ENCODE data around the gene SCN8A.
"Not testable (repeated sequence)": the region's sequence is repeated elsewhere in the genome, so short reads cannot be mapped to it uniquely, and the experiment has no call there.

SCN8A gene

DNA sequence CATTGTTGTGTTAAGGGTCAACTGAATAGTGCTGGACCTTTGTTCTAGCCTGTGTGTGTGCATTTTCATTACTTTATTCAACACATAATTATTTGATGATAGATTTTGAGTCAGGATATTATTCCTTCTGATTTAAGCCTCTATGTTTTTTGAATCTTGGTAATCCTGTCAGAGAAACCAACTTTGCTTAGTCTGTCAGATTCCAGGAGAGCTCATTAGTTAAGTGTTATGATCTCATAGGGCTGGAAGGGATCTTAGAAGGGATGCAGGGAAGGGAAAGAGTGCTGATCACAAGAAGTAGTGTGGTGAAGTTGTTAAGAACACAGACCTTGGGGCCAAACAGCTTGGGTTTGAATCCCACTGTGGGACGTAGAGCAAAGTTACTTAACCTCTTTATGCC lies 52.9 kb downstream of the SCN8A start:
- no peak overlapping the region for H3K4me3 ChIP-seq (ENCODE audit: low read length)

DNA sequence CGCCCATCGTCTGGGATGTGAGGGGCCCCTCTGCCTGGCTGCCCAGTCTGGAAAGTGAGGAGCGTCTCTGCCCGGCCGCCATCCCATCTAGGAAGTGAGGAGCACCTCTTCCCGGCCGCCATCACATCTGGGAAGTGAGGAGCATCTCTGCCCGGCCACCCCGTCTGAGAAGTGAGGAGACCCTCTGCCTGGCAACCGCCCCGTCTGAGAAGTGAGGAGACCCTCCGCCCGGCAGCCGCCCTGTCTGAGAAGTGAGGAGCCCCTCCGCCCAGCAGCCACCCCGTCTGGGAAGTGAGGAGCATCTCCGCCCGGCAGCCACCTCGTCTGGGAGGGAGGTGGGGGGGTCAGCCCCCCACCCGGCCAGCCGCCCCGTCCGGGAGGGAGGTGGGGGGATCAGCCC lies 53.7 kb downstream of the SCN8A start:
- H3K27me3 ChIP-seq (replicated peaks; ENCODE audit: control insufficient read depth, insufficient read depth, low read length); H3K4me1 ChIP-seq (ENCODE audit: control insufficient read depth, insufficient read depth, low read length); DNase-seq (ENCODE audit: low read depth); H3K9ac ChIP-seq (ENCODE audit: low read length); H3K4me3 ChIP-seq (ENCODE audit: low read length); H3K36me3 ChIP-seq (ENCODE audit: control insufficient read depth, insufficient read depth, low read length, severe bottlenecking); H3K9me3 ChIP-seq (ENCODE audit: control insufficient read depth, low read length): not testable (repeated sequence)

More for the DNA sequence above, 52.9 kb downstream of the SCN8A start:
- no peaks in the 10 kb centered on the region for H3K9me3 ChIP-seq (ENCODE audit: control insufficient read depth, low read length)
- no peak overlapping the region for H3K9ac ChIP-seq (ENCODE audit: low read length)
- no peak for DNase-seq (ENCODE audit: low read depth)
- H3K36me3 ChIP-seq (ENCODE audit: control insufficient read depth, insufficient read depth, low read length, severe bottlenecking), result no peaks in the 10 kb centered on the region
- no peaks in the 10 kb centered on the region for H3K27me3 ChIP-seq (replicated peaks; ENCODE audit: control insufficient read depth, insufficient read depth, low read length)
- H3K4me1 ChIP-seq (ENCODE audit: control insufficient read depth, insufficient read depth, low read length), result no peaks in the 10 kb centered on the region

DNA sequence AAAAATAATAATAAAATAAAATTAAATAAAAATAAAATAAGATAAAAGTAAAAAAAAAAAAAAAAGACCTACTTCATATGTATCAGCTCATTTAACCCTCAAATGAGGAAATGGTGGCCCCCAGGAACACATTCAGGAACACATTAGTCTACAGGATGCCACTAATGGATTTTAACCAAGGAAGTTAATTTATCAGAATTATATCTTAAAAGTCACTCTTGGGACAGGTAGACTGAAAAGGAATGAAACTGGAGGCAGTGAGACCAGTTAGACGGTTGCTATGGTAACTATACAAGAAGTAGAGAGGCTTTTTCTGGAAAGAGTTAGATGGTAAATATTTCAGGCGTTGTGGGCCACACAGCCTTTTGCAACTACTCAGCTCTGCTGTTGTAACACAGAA lies 54.9 kb downstream of the SCN8A start:
- H3K4me1 ChIP-seq (ENCODE audit: control insufficient read depth, insufficient read depth, low read length), result no peaks in the 10 kb centered on the region
- no peaks in the 10 kb centered on the region for H3K9me3 ChIP-seq (ENCODE audit: control insufficient read depth, low read length)
- no peak for DNase-seq (ENCODE audit: low read depth)
- H3K4me3 ChIP-seq (ENCODE audit: low read length), result no peak overlapping the region
- no peak overlapping the region for H3K9ac ChIP-seq (ENCODE audit: low read length)
- no peaks in the 10 kb centered on the region for H3K27me3 ChIP-seq (replicated peaks; ENCODE audit: control insufficient read depth, insufficient read depth, low read length)
- no peaks in the 10 kb centered on the region for H3K36me3 ChIP-seq (ENCODE audit: control insufficient read depth, insufficient read depth, low read length, severe bottlenecking)

DNA sequence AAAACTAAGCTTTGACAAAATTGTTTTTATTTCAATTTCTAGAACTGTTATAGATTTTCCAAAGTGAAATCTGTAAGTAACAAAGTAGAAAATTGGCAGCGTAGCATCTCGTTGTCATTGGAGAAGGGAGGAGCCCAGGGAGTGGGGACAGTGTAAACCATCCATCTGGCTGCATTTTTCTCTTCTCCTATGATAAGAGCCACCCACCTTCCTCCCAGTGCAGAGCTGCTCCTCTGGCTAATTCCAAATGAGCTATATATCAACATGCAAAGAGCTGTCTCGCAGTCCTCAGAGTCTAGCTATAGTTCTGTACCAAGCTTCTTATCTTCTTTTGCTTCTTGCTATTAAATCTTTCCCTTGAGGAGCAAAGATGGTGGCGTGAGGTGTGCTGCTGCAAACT lies 56.6 kb downstream of the SCN8A start:
- Histone ChIP-seq H3K36me3 (ENCODE audit: control insufficient read depth, insufficient read depth, low read length, severe bottlenecking) (no peaks in the 10 kb centered on the region), H3K27me3 (replicated peaks; ENCODE audit: control insufficient read depth, insufficient read depth, low read length) (no peaks in the 10 kb centered on the region), H3K9ac (ENCODE audit: low read length) (no peak overlapping the region), H3K4me1 (ENCODE audit: control insufficient read depth, insufficient read depth, low read length) (no peaks in the 10 kb centered on the region), H3K4me3 (ENCODE audit: low read length) (no peak overlapping the region), H3K9me3 (ENCODE audit: control insufficient read depth, low read length) (no peaks in the 10 kb centered on the region)
- no peak for DNase-seq (ENCODE audit: low read depth)

DNA sequence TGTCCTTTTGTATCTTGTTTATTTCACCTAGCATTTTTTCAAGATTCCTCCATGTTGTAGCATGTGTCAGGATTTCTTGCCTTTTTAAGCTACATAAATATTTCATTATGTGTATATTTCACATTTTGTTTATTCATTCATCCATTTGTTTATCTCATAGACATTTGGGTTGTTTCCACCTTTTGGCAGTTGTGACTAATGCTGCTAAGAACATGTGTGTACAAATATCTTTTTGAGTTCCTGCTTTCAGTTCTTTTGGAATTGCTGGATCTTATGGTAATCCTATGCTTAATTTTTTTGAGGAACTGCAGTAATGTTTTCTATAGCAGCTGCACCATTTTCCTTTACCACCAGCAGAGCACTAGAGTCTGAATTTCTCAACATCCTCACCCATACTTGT lies 62.4 kb downstream of the SCN8A start:
- Histone ChIP-seq H3K27me3 (replicated peaks; ENCODE audit: control insufficient read depth, insufficient read depth, low read length) (no peaks in the 10 kb centered on the region), H3K4me1 (ENCODE audit: control insufficient read depth, insufficient read depth, low read length) (no peaks in the 10 kb centered on the region), H3K9ac (ENCODE audit: low read length) (no peak overlapping the region), H3K9me3 (ENCODE audit: control insufficient read depth, low read length) (peaks cover 4% of the 10 kb centered on the region), H3K36me3 (ENCODE audit: control insufficient read depth, insufficient read depth, low read length, severe bottlenecking) (no peaks in the 10 kb centered on the region), H3K4me3 (ENCODE audit: low read length) (no peak overlapping the region)
- DNase-seq (ENCODE audit: low read depth), result no peak

DNA sequence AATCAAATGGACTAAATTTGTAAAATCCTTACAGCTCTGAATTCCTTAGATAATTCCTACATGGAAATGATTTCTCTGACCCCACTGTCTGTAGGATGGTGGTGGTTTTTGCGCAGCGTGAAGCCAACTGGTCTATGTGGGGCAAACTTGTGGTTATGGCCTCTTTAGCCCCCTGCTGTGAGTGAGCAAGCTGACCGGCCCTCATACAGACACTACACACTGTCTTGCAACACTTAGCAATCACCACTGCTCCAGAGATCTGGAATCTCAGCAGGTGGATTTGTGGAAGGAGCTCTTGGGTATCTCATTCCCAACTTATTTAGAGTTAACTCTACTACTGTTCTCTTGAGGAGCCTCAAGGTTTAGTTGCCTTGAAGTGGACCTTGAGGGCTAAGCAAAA lies 70.2 kb downstream of the SCN8A start:
- Histone ChIP-seq H3K9ac (ENCODE audit: low read length) (no peak overlapping the region), H3K4me3 (ENCODE audit: low read length) (no peak overlapping the region), H3K27me3 (replicated peaks; ENCODE audit: control insufficient read depth, insufficient read depth, low read length) (no peaks in the 10 kb centered on the region), H3K4me1 (ENCODE audit: control insufficient read depth, insufficient read depth, low read length) (peaks cover 2% of the 10 kb centered on the region), H3K36me3 (ENCODE audit: control insufficient read depth, insufficient read depth, low read length, severe bottlenecking) (peaks cover 7% of the 10 kb centered on the region), H3K9me3 (ENCODE audit: control insufficient read depth, low read length) (peaks cover 4% of the 10 kb centered on the region)
- DNase-seq (ENCODE audit: low read depth), result no peak

DNA sequence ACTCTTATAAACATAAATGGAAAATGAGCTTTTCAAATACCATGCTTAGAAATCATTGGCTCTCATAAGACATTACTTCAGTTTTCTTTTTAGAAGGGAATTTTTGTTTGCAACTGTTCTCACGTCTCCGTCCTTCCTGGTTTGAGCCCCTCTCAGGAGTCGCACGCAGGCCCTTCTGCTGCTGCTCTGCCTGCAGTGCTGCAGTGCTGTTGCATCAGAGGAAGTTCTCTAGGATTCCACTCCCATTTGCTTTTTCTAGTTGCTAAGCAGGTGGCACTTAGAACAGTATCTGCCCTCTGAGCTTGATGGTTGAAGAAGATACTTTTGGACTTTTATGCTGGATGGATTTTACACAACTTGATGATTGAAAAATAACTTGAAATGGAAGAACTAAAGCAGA lies 70.8 kb downstream of the SCN8A start:
- H3K36me3 ChIP-seq (ENCODE audit: control insufficient read depth, insufficient read depth, low read length, severe bottlenecking), result peaks cover 7% of the 10 kb centered on the region
- H3K9ac ChIP-seq (ENCODE audit: low read length), result no peak overlapping the region
- DNase-seq (ENCODE audit: low read depth), result peak; percentile 7
- H3K4me3 ChIP-seq (ENCODE audit: low read length), result no peak overlapping the region
- H3K27me3 ChIP-seq (replicated peaks; ENCODE audit: control insufficient read depth, insufficient read depth, low read length), result no peaks in the 10 kb centered on the region
- peaks cover 8% of the 10 kb centered on the region for H3K4me1 ChIP-seq (ENCODE audit: control insufficient read depth, insufficient read depth, low read length)
- H3K9me3 ChIP-seq (ENCODE audit: control insufficient read depth, low read length), result peaks cover 4% of the 10 kb centered on the region

DNA sequence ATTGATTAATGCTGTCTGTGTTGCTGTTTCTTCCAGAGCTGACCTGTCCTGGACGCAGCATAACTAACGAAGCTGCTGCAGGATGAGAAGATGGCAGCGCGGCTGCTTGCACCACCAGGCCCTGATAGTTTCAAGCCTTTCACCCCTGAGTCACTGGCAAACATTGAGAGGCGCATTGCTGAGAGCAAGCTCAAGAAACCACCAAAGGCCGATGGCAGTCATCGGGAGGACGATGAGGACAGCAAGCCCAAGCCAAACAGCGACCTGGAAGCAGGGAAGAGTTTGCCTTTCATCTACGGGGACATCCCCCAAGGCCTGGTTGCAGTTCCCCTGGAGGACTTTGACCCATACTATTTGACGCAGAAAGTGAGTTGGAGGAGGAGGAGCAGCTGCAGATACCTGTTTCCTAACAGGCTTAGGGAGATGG lies 71.7 kb downstream of the SCN8A start:
- H3K4me3 ChIP-seq (ENCODE audit: low read length), result no peak overlapping the region
- peaks cover 2% of the 10 kb centered on the region for H3K9me3 ChIP-seq (ENCODE audit: control insufficient read depth, low read length)
- no peaks in the 10 kb centered on the region for H3K27me3 ChIP-seq (replicated peaks; ENCODE audit: control insufficient read depth, insufficient read depth, low read length)
- H3K36me3 ChIP-seq (ENCODE audit: control insufficient read depth, insufficient read depth, low read length, severe bottlenecking), result peaks cover 7% of the 10 kb centered on the region
- no peak for DNase-seq (ENCODE audit: low read depth)
- H3K4me1 ChIP-seq (ENCODE audit: control insufficient read depth, insufficient read depth, low read length), result peaks cover 11% of the 10 kb centered on the region
- no peak overlapping the region for H3K9ac ChIP-seq (ENCODE audit: low read length)

DNA sequence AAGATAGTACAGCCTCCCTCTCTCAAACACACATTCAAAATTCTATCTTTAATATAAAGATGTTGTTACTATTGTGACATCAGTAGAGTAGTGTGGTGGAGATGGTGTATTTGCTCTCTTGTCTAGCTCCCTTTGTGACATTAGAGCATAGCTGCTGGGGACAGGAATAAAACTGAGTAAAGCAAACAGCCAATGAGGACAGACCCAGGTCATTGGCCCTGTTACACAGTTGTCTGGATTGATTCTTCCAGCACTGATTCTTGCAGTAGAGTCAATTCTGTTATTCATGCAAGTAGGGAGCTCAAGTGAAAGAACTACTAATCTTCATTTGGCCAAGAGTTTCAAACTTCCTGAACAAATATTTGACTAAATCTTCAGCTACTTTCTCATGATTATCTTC lies 72.4 kb downstream of the SCN8A start:
- Histone ChIP-seq H3K4me3 (ENCODE audit: low read length) (no peak overlapping the region), H3K9me3 (ENCODE audit: control insufficient read depth, low read length) (no peaks in the 10 kb centered on the region), H3K36me3 (ENCODE audit: control insufficient read depth, insufficient read depth, low read length, severe bottlenecking) (peaks cover 7% of the 10 kb centered on the region), H3K9ac (ENCODE audit: low read length) (no peak overlapping the region), H3K4me1 (ENCODE audit: control insufficient read depth, insufficient read depth, low read length) (peaks cover 11% of the 10 kb centered on the region), H3K27me3 (replicated peaks; ENCODE audit: control insufficient read depth, insufficient read depth, low read length) (no peaks in the 10 kb centered on the region)
- no peak for DNase-seq (ENCODE audit: low read depth)

DNA sequence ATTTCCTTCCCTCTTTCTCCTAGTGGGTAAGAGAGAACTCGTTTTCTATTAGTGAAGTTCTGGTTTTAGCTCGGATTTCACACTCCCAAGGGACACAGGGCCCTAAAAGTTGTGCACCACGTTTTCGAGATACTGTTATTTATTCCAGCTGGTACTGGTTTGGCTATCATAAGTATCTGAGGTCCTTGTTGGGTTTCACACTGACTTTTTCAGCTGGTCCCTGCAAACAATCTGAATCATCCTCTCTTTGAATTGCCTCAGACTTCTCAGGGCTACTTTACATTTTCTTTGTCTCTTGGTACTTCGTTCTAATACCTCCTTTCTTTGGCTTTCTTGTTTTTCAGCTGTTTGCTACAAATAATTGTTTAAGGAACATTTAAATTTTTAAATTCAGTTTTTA lies 75.7 kb downstream of the SCN8A start:
- H3K9me3 ChIP-seq (ENCODE audit: control insufficient read depth, low read length), result no peaks in the 10 kb centered on the region
- H3K4me3 ChIP-seq (ENCODE audit: low read length), result no peak overlapping the region
- peak; percentile 11 for DNase-seq (ENCODE audit: low read depth)
- H3K36me3 ChIP-seq (ENCODE audit: control insufficient read depth, insufficient read depth, low read length, severe bottlenecking), result peaks cover 7% of the 10 kb centered on the region
- H3K4me1 ChIP-seq (ENCODE audit: control insufficient read depth, insufficient read depth, low read length), result peaks cover 11% of the 10 kb centered on the region
- H3K9ac ChIP-seq (ENCODE audit: low read length), result no peak overlapping the region
- no peaks in the 10 kb centered on the region for H3K27me3 ChIP-seq (replicated peaks; ENCODE audit: control insufficient read depth, insufficient read depth, low read length)

DNA sequence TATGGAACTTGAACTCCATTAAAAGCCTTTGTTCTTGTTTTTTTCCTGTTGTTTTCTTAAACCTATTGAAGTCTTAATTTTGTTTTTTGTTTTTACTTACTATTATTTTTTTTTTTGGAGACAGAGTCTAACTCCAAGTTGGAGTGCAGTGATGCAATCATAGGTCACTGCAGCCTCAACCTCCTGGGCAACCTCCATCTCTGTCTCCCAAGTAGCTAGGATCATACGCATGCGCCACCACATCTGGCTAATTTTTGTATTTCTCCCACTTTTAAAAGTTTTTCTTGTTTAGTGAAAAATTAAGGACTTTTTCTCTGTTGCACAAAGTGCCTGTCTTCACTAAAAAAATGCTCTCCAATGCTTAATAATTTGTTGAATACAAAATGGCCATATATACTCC lies 76.2 kb downstream of the SCN8A start:
- Histone ChIP-seq H3K9me3 (ENCODE audit: control insufficient read depth, low read length) (no peaks in the 10 kb centered on the region), H3K27me3 (replicated peaks; ENCODE audit: control insufficient read depth, insufficient read depth, low read length) (no peaks in the 10 kb centered on the region), H3K4me3 (ENCODE audit: low read length) (no peak overlapping the region), H3K9ac (ENCODE audit: low read length) (no peak overlapping the region), H3K36me3 (ENCODE audit: control insufficient read depth, insufficient read depth, low read length, severe bottlenecking) (peaks cover 7% of the 10 kb centered on the region), H3K4me1 (ENCODE audit: control insufficient read depth, insufficient read depth, low read length) (peaks cover 12% of the 10 kb centered on the region)
- DNase-seq (ENCODE audit: low read depth), result no peak

DNA sequence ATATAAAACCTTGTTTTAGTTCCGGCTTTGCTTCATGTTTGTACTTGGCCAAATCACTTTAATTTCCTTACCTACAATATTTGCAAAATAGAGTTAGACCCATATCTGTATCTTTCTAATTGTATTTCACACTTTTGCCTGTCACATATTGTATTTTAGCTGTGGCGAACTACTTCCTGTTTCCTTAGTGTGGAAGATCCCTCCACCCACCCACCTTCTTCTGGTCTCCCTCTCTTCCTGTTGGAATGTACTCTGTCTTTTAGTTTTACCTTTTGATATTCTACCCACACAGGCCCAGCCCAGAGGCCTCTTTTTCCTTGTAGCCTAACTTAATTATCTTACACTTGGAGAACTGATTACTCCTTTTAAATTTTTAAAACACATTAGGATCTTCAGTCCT lies 78.2 kb downstream of the SCN8A start:
- H3K4me3 ChIP-seq (ENCODE audit: low read length), result no peak overlapping the region
- no peaks in the 10 kb centered on the region for H3K27me3 ChIP-seq (replicated peaks; ENCODE audit: control insufficient read depth, insufficient read depth, low read length)
- H3K36me3 ChIP-seq (ENCODE audit: control insufficient read depth, insufficient read depth, low read length, severe bottlenecking), result no peaks in the 10 kb centered on the region
- peaks cover 18% of the 10 kb centered on the region for H3K4me1 ChIP-seq (ENCODE audit: control insufficient read depth, insufficient read depth, low read length)
- H3K9me3 ChIP-seq (ENCODE audit: control insufficient read depth, low read length), result no peaks in the 10 kb centered on the region
- no peak for DNase-seq (ENCODE audit: low read depth)
- H3K9ac ChIP-seq (ENCODE audit: low read length), result no peak overlapping the region
